SU-DHL-6 (cell line): ENCODE measurements around the gene TRIM59.

Source experiments
- H2AFZ ChIP-seq: fragments of 200-600 bp; sonication (generic); 2 replicates; pipeline ENCODE4 v1.6.1; 2014; ENCODE audit warnings: low read depth, mild to moderate bottlenecking, moderate library complexity, mixed read lengths, antibody characterized with exemption, low read length; ENCODE audit not compliant: severe bottlenecking
- H3F3A ChIP-seq: fragments of 200-600 bp; shearing (Covaris generic); 2 replicates; pipeline ENCODE4 v1.6.0; 2016; ENCODE audit warnings: antibody characterized with exemption, mild to moderate bottlenecking; ENCODE audit not compliant: insufficient read depth
- H3K27ac ChIP-seq: fragments of 200-600 bp; sonication (generic); 2 replicates; pipeline ENCODE4 v1.5.1; 2016; ENCODE audit warnings: low read depth, mild to moderate bottlenecking, low read length, moderate library complexity, mixed read lengths
- H3K27me3 ChIP-seq: fragments of 200-600 bp; sonication (generic), shearing (Covaris generic); 2 replicates; pipeline ENCODE4 v1.6.0; 2014; ENCODE audit warnings: mild to moderate bottlenecking, low read length
- H3K36me3 ChIP-seq: fragments of 200-600 bp; sonication (generic); 2 replicates; pipeline ENCODE4 v1.6.1; 2014; ENCODE audit warnings: mild to moderate bottlenecking, low read length, mixed read lengths
- H3K4me2 ChIP-seq: fragments of 300-600, 200-600 bp; shearing (Covaris generic), sonication (generic); 2 replicates; pipeline ENCODE4 v1.6.0; 2014; ENCODE audit warnings: low read length, low read depth, mild to moderate bottlenecking; ENCODE audit not compliant: poor library complexity, severe bottlenecking
- H3K4me3 ChIP-seq: fragments of 200-600 bp; sonication (generic); 2 replicates; pipeline ENCODE4 v1.5.1; 2014; ENCODE audit warnings: antibody characterized with exemption, low read length, mild to moderate bottlenecking, mixed read lengths; ENCODE audit not compliant: insufficient read depth, poor library complexity, severe bottlenecking
- H3K79me2 ChIP-seq: fragments of 200-600 bp; sonication (generic); 2 replicates; pipeline ENCODE4 v1.6.1; 2014; ENCODE audit warnings: mild to moderate bottlenecking, low read length, moderate library complexity; ENCODE audit not compliant: insufficient read depth
- H3K9ac ChIP-seq: fragments of 200-600 bp; sonication (generic); 2 replicates; pipeline ENCODE4 v1.7.0; 2014; ENCODE audit warnings: mild to moderate bottlenecking, low read length
- H3K9me2 ChIP-seq: fragments of 200-600 bp; sonication (generic); replicated peaks from 2 replicates; pipeline ENCODE4 v1.6.1; 2014; ENCODE audit warnings: low read length; ENCODE audit not compliant: insufficient read depth
- H3K9me3 ChIP-seq: fragments of 200-600 bp; sonication (generic); 2 replicates; pipeline ENCODE4 v1.6.1; 2014; ENCODE audit warnings: low read length, mixed read lengths; ENCODE audit not compliant: insufficient read depth
- H4K20me1 ChIP-seq: fragments of 200-600 bp; sonication (generic); 2 replicates; pipeline ENCODE4 v1.6.1; 2014; ENCODE audit warnings: low read depth, mild to moderate bottlenecking, antibody characterized with exemption, low read length, moderate library complexity, mixed read lengths
- CTCF ChIP-seq: fragments of 200-600 bp; sonication (generic); IDR thresholded peaks from one replicate; pipeline ENCODE4 v1.5.1; 2017; ENCODE audit warnings: antibody characterized with exemption, mild to moderate bottlenecking, low read length, moderate library complexity; ENCODE audit not compliant: insufficient read depth, poor library complexity, severe bottlenecking
- EZH2phosphoT487 ChIP-seq: fragments of 200-600 bp; sonication (generic), shearing (Covaris generic); conservative IDR thresholded peaks from 2 replicates; pipeline ENCODE4 v1.6.1; 2018; ENCODE audit warnings: mild to moderate bottlenecking, antibody characterized with exemption, low read length, moderate library complexity, mixed read lengths

The TRIM59 gene

DNA sequence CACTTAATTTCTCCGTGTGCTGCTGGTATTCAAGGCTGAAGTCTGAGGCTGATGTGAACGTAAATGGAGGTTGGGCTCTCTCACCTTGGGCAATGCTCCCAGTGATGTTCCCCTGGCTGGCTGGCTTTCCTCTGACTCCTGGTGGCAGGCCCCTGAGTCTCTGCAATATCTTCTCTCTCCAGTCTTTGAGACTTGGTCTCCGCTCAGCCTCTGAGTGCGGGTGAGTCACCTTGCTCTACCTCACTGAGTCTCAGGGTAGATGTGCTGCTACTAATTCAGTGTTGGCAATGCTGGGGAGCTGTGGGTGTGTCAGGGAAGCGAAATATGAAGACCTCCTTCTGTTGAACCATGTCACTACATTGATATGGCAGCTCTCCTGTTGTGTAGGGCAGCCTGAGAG, 31.3 kb upstream of the TRIM59 start:
- no peak overlapping the region for H3K4me2 ChIP-seq
- no peaks in the 10 kb centered on the region for H3F3A ChIP-seq
- H3K79me2 ChIP-seq, result no peaks in the 10 kb centered on the region
- no peak for TF ChIP-seq EZH2phosphoT487
- no peak for TF ChIP-seq CTCF
- H2AFZ ChIP-seq, result no peak overlapping the region
- no peak overlapping the region for H3K4me3 ChIP-seq
- H3K27ac ChIP-seq, result no peak overlapping the region
- H4K20me1 ChIP-seq, result no peaks in the 10 kb centered on the region
- H3K27me3 ChIP-seq, result no peaks in the 10 kb centered on the region
- H3K9me3 ChIP-seq, result no peaks in the 10 kb centered on the region
- H3K9me2 ChIP-seq, result no peaks in the 10 kb centered on the region
- no peak overlapping the region for H3K9ac ChIP-seq
- H3K36me3 ChIP-seq, result no peaks in the 10 kb centered on the region

DNA sequence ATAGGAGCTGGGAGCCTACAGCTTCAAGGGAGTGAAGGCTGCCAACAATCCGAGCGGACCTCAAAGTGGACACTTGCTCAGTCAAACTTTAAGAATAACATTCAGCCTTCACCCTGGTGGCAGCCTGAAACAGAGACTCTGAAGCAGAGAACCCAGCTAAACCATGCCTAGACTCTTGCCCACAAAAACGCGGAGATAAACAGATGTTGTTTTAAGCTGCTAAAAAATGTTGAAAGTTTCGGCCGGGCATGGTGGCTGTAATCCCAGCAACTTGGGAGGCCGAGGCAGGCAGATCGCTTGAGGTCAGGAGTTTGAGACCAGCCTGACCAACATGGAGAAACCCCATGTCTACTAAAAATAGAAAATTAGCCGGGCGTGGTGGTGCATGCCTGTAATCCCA, 29.8 kb upstream of the TRIM59 start:
- Histone ChIP-seq H3K27ac (no peak overlapping the region), H3F3A (no peaks in the 10 kb centered on the region), H2AFZ (no peak overlapping the region), H3K9me2 (no peaks in the 10 kb centered on the region), H3K27me3 (no peaks in the 10 kb centered on the region), H3K9ac (no peak overlapping the region), H3K4me3 (no peak overlapping the region), H3K36me3 (no peaks in the 10 kb centered on the region), H4K20me1 (no peaks in the 10 kb centered on the region), H3K9me3 (no peaks in the 10 kb centered on the region), H3K79me2 (no peaks in the 10 kb centered on the region), H3K4me2 (no peak overlapping the region)
- TF ChIP-seq CTCF, result no peak
- no peak for TF ChIP-seq EZH2phosphoT487

DNA sequence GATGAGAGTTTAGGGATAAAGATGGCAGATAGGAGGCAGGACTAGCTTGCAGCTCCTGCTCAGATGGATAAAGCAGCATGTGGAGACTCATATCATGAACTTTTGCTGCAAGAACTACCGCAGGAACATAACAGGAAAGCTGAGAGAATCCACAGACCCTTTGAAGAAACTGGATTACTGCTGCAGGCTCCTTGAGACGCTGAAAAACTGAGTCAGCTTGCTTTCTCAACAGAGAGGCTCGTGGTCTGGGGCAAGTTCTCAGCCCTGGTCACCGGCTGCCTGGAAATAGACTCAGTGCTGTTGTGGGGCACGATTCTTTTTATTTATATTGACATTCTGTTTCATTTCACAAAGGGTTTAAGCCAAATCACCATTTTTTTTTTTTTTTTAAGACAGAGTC, 28.8 kb upstream of the TRIM59 start:
- no peaks in the 10 kb centered on the region for H3K36me3 ChIP-seq
- no peaks in the 10 kb centered on the region for H3K9me2 ChIP-seq
- H2AFZ ChIP-seq, result no peak overlapping the region
- no peak overlapping the region for H3K27ac ChIP-seq
- no peak for TF ChIP-seq EZH2phosphoT487
- TF ChIP-seq CTCF, result no peak
- H3F3A ChIP-seq, result no peaks in the 10 kb centered on the region
- H3K4me2 ChIP-seq, result no peak overlapping the region
- H3K9ac ChIP-seq, result no peak overlapping the region
- H3K4me3 ChIP-seq, result no peak overlapping the region
- no peaks in the 10 kb centered on the region for H3K9me3 ChIP-seq
- no peaks in the 10 kb centered on the region for H4K20me1 ChIP-seq
- no peaks in the 10 kb centered on the region for H3K79me2 ChIP-seq
- H3K27me3 ChIP-seq, result no peaks in the 10 kb centered on the region; the same call in 1 of the 2 replicates
